Spleen (tissue), 7 donors: ENCODE measurements around the gene ZDHHC14.

Experiments
- POLR2A ChIP-seq, 3 donors: fragments of 450-650 bp; IDR thresholded peaks; one replicate each; pipeline ENCODE4 v1.5.1; 2017; ENCODE audit warnings: antibody characterized with exemption in 3 of 3, mild to moderate bottlenecking in 1 of 3
- TF ChIP-seq, protein P1 (sequence below), 11 experiments: fragments of 200-600 bp in 7 of 11; fragments of 450-650 bp in 4 of 11; sonication (generic) in 4 of 11; IDR thresholded peaks in 8 of 11; conservative IDR thresholded peaks in 3 of 11; 1 replicate in 7 of 11; 2 replicates in 4 of 11; pipeline versions ENCODE4 v1.4.0 to v1.8.0; 2016 to 2021; ENCODE audit warnings: antibody characterized with exemption in 11 of 11, inconsistent platforms in 4 of 11, mild to moderate bottlenecking in 1 of 11
- donor health status: DM: no; HTN: no; CAD: no; lungs with moderate emphysema.
- donor health status: DM: no; HTN: no; CAD: no.
- donor health status: DM: no; HTN: no; CAD: no.

DNA sequence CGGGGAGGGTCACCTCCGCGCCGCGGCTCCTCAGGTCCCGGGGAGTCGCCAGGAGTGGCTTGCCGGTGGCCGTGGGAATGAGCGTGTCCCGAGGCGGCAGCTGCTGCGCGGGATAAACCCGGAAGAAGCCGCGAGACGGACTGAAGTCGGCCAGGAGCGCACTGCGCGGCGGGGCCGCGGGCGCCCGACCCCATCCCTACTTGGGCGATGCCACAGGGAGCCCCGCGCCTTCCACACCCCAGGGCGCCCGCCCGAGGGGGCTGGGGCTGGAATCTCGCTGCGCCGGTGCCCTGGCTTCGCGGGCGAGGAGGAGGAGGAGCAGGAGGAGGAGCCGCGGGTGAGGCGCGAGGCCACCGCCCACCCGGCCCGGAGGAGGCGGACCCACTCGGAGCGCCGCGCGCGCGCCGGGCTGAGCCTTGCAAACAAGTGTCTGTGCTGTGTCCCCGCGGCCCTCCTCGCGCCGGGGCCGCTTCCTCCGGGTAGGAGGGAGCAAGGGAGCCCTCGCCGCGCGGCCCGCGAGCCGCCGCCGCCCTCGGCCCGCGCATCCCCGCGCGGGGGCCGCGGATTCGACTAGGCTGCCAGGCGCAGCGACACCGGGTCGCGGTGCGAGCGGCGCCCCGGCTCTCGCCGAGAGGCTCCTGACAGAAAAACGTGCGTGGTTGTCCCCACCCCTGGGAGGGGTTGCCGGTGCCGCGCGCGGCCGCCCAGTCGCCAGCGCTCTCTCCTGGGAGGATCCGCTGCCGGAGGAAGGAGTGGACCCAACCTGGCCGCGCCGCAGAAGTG is at the start of gene ZDHHC14:
- TF ChIP-seq, protein P1, sequence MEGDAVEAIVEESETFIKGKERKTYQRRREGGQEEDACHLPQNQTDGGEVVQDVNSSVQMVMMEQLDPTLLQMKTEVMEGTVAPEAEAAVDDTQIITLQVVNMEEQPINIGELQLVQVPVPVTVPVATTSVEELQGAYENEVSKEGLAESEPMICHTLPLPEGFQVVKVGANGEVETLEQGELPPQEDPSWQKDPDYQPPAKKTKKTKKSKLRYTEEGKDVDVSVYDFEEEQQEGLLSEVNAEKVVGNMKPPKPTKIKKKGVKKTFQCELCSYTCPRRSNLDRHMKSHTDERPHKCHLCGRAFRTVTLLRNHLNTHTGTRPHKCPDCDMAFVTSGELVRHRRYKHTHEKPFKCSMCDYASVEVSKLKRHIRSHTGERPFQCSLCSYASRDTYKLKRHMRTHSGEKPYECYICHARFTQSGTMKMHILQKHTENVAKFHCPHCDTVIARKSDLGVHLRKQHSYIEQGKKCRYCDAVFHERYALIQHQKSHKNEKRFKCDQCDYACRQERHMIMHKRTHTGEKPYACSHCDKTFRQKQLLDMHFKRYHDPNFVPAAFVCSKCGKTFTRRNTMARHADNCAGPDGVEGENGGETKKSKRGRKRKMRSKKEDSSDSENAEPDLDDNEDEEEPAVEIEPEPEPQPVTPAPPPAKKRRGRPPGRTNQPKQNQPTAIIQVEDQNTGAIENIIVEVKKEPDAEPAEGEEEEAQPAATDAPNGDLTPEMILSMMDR (IDR thresholded peaks at IDR 0.05 in 8 of 11, conservative IDR thresholded peaks at IDR 0.05 in 3 of 11): no peak
- no peak for TF ChIP-seq POLR2A (IDR thresholded peaks at IDR 0.05)
